IMR-90 (cell line): ENCODE results near the gene GPR171. TPM values are rescaled to one million over a fixed set of nuclear protein-coding genes. Genes with fewer than 3 reads are reported as not detected.

Source experiments
- ATAC-seq: fragments of 200-7000 bp; cut with Tn5 transposase; 2 replicates; pipeline ENCODE4 v1.9.1; 2020; ENCODE audit warnings: low read depth, mild to moderate bottlenecking, moderate library complexity
- BruUV-seq: library from RNA; stranded (reverse); fragments of 400-500 nt; replicated peaks from 2 replicates; lab custom pipeline; 2021; lab: Mats Ljungman, UMichigan
- CTCF ChIA-PET: fragments of 300-600 bp; formaldehyde crosslinking; extraction: SDS; loops from one replicate; lab custom pipeline; 2021; ENCODE audit warnings: antibody characterized with exemption; lab: Yijun Ruan, JAX
- POLR2A ChIA-PET: fragments of 300-600 bp; sonication (Branson Sonifier 250); formaldehyde crosslinking; loops from one replicate; lab custom pipeline; 2022; ENCODE audit warnings: antibody characterized with exemption; ENCODE audit not compliant: unreplicated experiment; lab: Charles Lee
- DNase-seq: peaks from one replicate; pipeline ENCODE4 v3.0.0; 2013
- H2AFZ ChIP-seq: replicated peaks from 2 replicates; pipeline ENCODE3; 2013; ENCODE audit warnings: low read length, mild to moderate bottlenecking; ENCODE audit not compliant: poor library complexity
- H2AK5ac ChIP-seq: 2 replicates; pipeline ENCODE4 v1.6.1; 2013; ENCODE audit warnings: low read depth, low read length, inconsistent platforms
- H2AK9ac ChIP-seq: replicated peaks from 2 replicates; pipeline ENCODE3; 2013; ENCODE audit warnings: mild to moderate bottlenecking, low read depth, low read length, moderate library complexity; ENCODE audit not compliant: poor library complexity
- H2BK120ac ChIP-seq: 2 replicates; pipeline ENCODE4 v1.6.1; 2013; ENCODE audit warnings: low read depth, low read length, inconsistent platforms
- H2BK15ac ChIP-seq: 3 replicates; pipeline ENCODE4 v1.6.1; 2013; ENCODE audit warnings: low read depth, low read length, inconsistent platforms
- H2BK20ac ChIP-seq: 2 replicates; pipeline ENCODE4 v1.6.1; 2013; ENCODE audit warnings: low read depth, mild to moderate bottlenecking, inconsistent platforms, low read length, moderate library complexity
- H2BK5ac ChIP-seq: 2 replicates; pipeline ENCODE4 v1.6.1; 2013; ENCODE audit warnings: mild to moderate bottlenecking, low read depth, low read length, inconsistent platforms; ENCODE audit not compliant: poor library complexity, severe bottlenecking
- H3K14ac ChIP-seq: replicated peaks from 2 replicates; pipeline ENCODE4 v1.6.1; 2013; ENCODE audit warnings: low read depth, low read length, inconsistent platforms
- H3K18ac ChIP-seq: 2 replicates; pipeline ENCODE4 v1.6.1; 2013; ENCODE audit warnings: low read depth, low read length, control low read depth
- H3K23ac ChIP-seq: 2 replicates; pipeline ENCODE4 v1.6.1; 2013; ENCODE audit warnings: low read depth, low read length, inconsistent platforms
- H3K27ac ChIP-seq: 2 replicates; pipeline ENCODE4 v1.5.1; 2013; ENCODE audit warnings: mild to moderate bottlenecking, control low read depth, low read length; ENCODE audit not compliant: insufficient read depth
- H3K27me3 ChIP-seq: 2 replicates; pipeline ENCODE4 v1.6.1; 2013; ENCODE audit warnings: low read length; ENCODE audit not compliant: control insufficient read depth, insufficient read depth
- H3K36me3 ChIP-seq: 2 replicates; pipeline ENCODE4 v1.6.1; 2013; ENCODE audit warnings: low read length, mixed read lengths; ENCODE audit not compliant: control insufficient read depth, insufficient read depth
- H3K4ac ChIP-seq: 2 replicates; pipeline ENCODE4 v1.6.1; 2013; ENCODE audit warnings: low read depth, low read length, inconsistent platforms
- H3K4me1 ChIP-seq: 2 replicates; pipeline ENCODE4 v1.6.1; 2013; ENCODE audit warnings: low read length, mixed read lengths; ENCODE audit not compliant: control insufficient read depth, insufficient read depth
- H3K4me2 ChIP-seq: 2 replicates; pipeline ENCODE4 v1.6.1; 2013; ENCODE audit warnings: low read depth, mild to moderate bottlenecking, control low read depth, low read length, moderate library complexity
- H3K4me3 ChIP-seq: 2 replicates; pipeline ENCODE4 v1.5.1; 2013; ENCODE audit warnings: low read depth, mild to moderate bottlenecking, control low read depth, low read length, moderate library complexity; ENCODE audit not compliant: insufficient read depth
- H3K56ac ChIP-seq: 2 replicates; pipeline ENCODE4 v1.6.1; 2013; ENCODE audit warnings: low read length, inconsistent platforms; ENCODE audit not compliant: insufficient read depth; ENCODE audit errors: extremely low read depth
- H3K79me1 ChIP-seq, 2 experiments: 2 replicates each; pipeline ENCODE4 v1.6.1; 2013; ENCODE audit warnings: low read length in 2 of 2, inconsistent platforms in 1 of 2, low read depth in 1 of 2
- H3K9ac ChIP-seq: 2 replicates; pipeline ENCODE4 v1.6.1; 2013; ENCODE audit warnings: low read depth, low read length, control low read depth
- H3K9me1 ChIP-seq: 2 replicates; pipeline ENCODE4 v1.6.1; 2013; ENCODE audit warnings: low read length, inconsistent platforms; ENCODE audit not compliant: insufficient read depth
- H3K9me3 ChIP-seq: 2 replicates; pipeline ENCODE4 v1.6.1; 2013; ENCODE audit warnings: low read length; ENCODE audit not compliant: control insufficient read depth, insufficient read depth
- H4K20me1 ChIP-seq: 2 replicates; pipeline ENCODE4 v1.6.1; 2013; ENCODE audit warnings: low read length, inconsistent platforms; ENCODE audit not compliant: insufficient read depth
- H4K5ac ChIP-seq: 2 replicates; pipeline ENCODE4 v1.6.1; 2013; ENCODE audit warnings: mild to moderate bottlenecking, low read depth, low read length, control low read depth
- H4K8ac ChIP-seq, 2 experiments: 2 replicates each; pipeline ENCODE4 v1.6.1; 2013; ENCODE audit warnings: low read depth in 2 of 2, low read length in 2 of 2, control low read depth in 1 of 2, inconsistent platforms in 1 of 2
- H4K91ac ChIP-seq: 2 replicates; pipeline ENCODE4 v1.6.1; 2013; ENCODE audit warnings: low read depth, low read length, inconsistent platforms; ENCODE audit not compliant: insufficient read depth
- CHD1 ChIP-seq: IDR thresholded peaks from 2 replicates; pipeline ENCODE4 v1.6.1; 2012; ENCODE audit warnings: low read depth, low read length, improper control_type of control experiment
- CTCF ChIP-seq: conservative IDR thresholded peaks from 2 replicates; pipeline ENCODE4 v1.5.1; 2012; ENCODE audit warnings: mild to moderate bottlenecking, low read depth, low read length, improper control_type of control experiment
- FOS ChIP-seq: fragments of 150-350 bp; IDR thresholded peaks from 2 replicates; pipeline ENCODE4 v1.6.1; 2016; ENCODE audit warnings: low read depth, low read length
- MAZ ChIP-seq: IDR thresholded peaks from 2 replicates; pipeline ENCODE4 v1.6.1; 2012; ENCODE audit warnings: low read depth, mild to moderate bottlenecking, low read length, improper control_type of control experiment, moderate library complexity, borderline replicate concordance
- RAD21 ChIP-seq: IDR thresholded peaks from 2 replicates; pipeline ENCODE4 v1.6.1; 2012; ENCODE audit warnings: low read length, improper control_type of control experiment
- SMC3 ChIP-seq: fragments of 150-350 bp; IDR thresholded peaks from 2 replicates; pipeline ENCODE4 v1.6.1; 2016; ENCODE audit warnings: low read depth, mild to moderate bottlenecking, antibody characterized with exemption, low read length, moderate library complexity
- WGBS, 2 experiments: methylation state at CpG; one replicate each; pipeline versions ENCODE4 v1.1.5 to v1.1.7; 2013; ENCODE audit warnings: missing lambda C conversion rate in 2 of 2; ENCODE audit not compliant: insufficient read length in 1 of 2; ENCODE audit errors: extremely low coverage in 2 of 2; 5-methylcytosine and 5-hydroxymethylcytosine counted together
- dilution Hi-C: fragments of 300-500 bp; cut with HindIII; formaldehyde crosslinking; loops from one replicate; pipeline ENCODE4 v1.14.3; 2018; ENCODE audit warnings: low sequenced_read_pairs; ENCODE audit not compliant: unreplicated experiment
- in situ Hi-C: fragments of 300-500 bp; cut with MboI; formaldehyde crosslinking; loops from 3 replicates; pipeline ENCODE4 v1.14.3; 2019; ENCODE audit warnings: low sequenced_read_pairs, inconsistent platforms, mixed read lengths
- intact Hi-C: fragments of 100-400 bp; cut with micrococcal nuclease; formaldehyde crosslinking; loops from 2 replicates; pipeline ENCODE4 v1.10.0; 2022
- polyA plus RNA-seq, 3 experiments: library from polyadenylated mRNA; depleted of rRNA; stranded (reverse); fragments of >200 nt; gene quantifications; 2 replicates each; pipeline ENCODE4 v1.2.3, GENCODE V29; 2012; ENCODE audit warnings: low replicate concordance in 1 of 3
- total RNA-seq: library from RNA; depleted of rRNA; stranded (reverse); fragments of >200 nt; gene quantifications from 2 replicates; pipeline ENCODE4 v1.2.3, GENCODE V29; 2012

Gene GPR171
- total and polyA plus RNA-seq, 2 of the 4 experiments (the other 2 are of a cell fraction): not detected

GRCh38 chr3:151166161-151166560, 36.9 kb downstream of the GPR171 start:
- Histone ChIP-seq H3K9me3 (no peaks in the 10 kb centered on the region), H2AK9ac (no peak overlapping the region), H3K9me1 (no peaks in the 10 kb centered on the region), H3K14ac (no peak overlapping the region), H3K4me3 (no peak overlapping the region), H3K4me1 (no peaks in the 10 kb centered on the region), H4K5ac (no peak overlapping the region), H2BK20ac (no peak overlapping the region), H2AK5ac (no peak overlapping the region), H3K4ac (no peak overlapping the region), H4K20me1 (no peaks in the 10 kb centered on the region), H3K56ac (no peak overlapping the region), H4K91ac (no peak overlapping the region), H3K27me3 (peaks cover 1% of the 10 kb centered on the region; the same call in 1 of the 2 replicates), H3K27ac (no peak overlapping the region), H2AFZ (no peak overlapping the region), H2BK120ac (no peak overlapping the region), H3K36me3 (no peaks in the 10 kb centered on the region), H3K79me1 (no peaks in the 10 kb centered on the region), H3K18ac (no peak overlapping the region), H3K23ac (no peak overlapping the region), H3K9ac (no peak overlapping the region), H3K4me2 (no peak overlapping the region), H2BK15ac (no peak overlapping the region), H4K8ac (no peak overlapping the region), H2BK5ac (no peak overlapping the region)
- TF ChIP-seq CHD1 (no peak), CTCF (peak; percentile 32), MAZ (no peak), RAD21 (peak; percentile 23), FOS (no peak), SMC3 (peak; percentile 28; the same call in 1 of the 2 replicates)
- dilution Hi-C loops: no loop called here
- 60% methylated on average over 1 of the region's 3 CpGs; no CpG with 5 or more reads in 1 of the 2 experiments for WGBS, 2 experiments
- ChIA-PET POLR2A (no interaction called here), CTCF (no interaction called here)
- DNase-seq (peak; percentile 5), ATAC-seq (no peak)
- no TSS peak for BruUV-seq
- intact Hi-C loops: loop anchor here (10.0 kb wide), 1 partner anchor 269 kb away; no protein-coding TSS in a partner anchor
- in situ Hi-C loops: loop anchor here (5.0 kb wide), 2 partner anchors 61 to 111 kb away; partner anchors contain the start of gene P2RY14
